Neural cell (in vitro differentiated cells): Measurements from ENCODE around the gene PXDN. TPM values are rescaled to one million over a fixed set of nuclear protein-coding genes. Genes with fewer than 3 reads are reported as not detected.

Source experiments
- H2AFZ ChIP-seq: fragments of 200-600, 300-800 bp; sonication (generic), shearing (Covaris generic); 2 replicates; pipeline ENCODE4 v1.6.0; 2014; ENCODE audit warnings: low read depth, mild to moderate bottlenecking, antibody characterized with exemption, low read length, moderate library complexity
- H3F3A ChIP-seq: fragments of 200-600 bp; shearing (Covaris generic); 2 replicates; pipeline ENCODE4 v1.6.1; 2016; ENCODE audit warnings: mild to moderate bottlenecking, moderate library complexity, mixed read lengths, antibody characterized with exemption, low read length; ENCODE audit not compliant: insufficient read depth, poor library complexity, severe bottlenecking
- H3K27ac ChIP-seq: fragments of 200-600, 300-800 bp; sonication (generic), shearing (Covaris generic); 2 replicates; pipeline ENCODE4 v1.5.1; 2014; ENCODE audit warnings: mild to moderate bottlenecking, low read length, moderate library complexity
- H3K27me3 ChIP-seq: fragments of 300-800, 200-600 bp; sonication (generic), shearing (Covaris generic); 2 replicates; pipeline ENCODE4 v1.6.0; 2014; ENCODE audit warnings: mild to moderate bottlenecking, low read depth, low read length, moderate library complexity; ENCODE audit not compliant: insufficient read depth
- H3K36me3 ChIP-seq: fragments of 300-800, 200-600 bp; sonication (generic), shearing (Covaris generic); 2 replicates; pipeline ENCODE4 v1.5.1; 2014; ENCODE audit warnings: mild to moderate bottlenecking, antibody characterized with exemption, low read length, moderate library complexity; ENCODE audit not compliant: insufficient read depth
- H3K4me2 ChIP-seq: fragments of 300-800, 200-600 bp; sonication (generic), shearing (Covaris generic); 2 replicates; pipeline ENCODE4 v1.6.0; 2014; ENCODE audit warnings: mild to moderate bottlenecking, low read length
- H3K4me3 ChIP-seq: fragments of 300-800, 200-600 bp; sonication (generic), shearing (Covaris generic); 2 replicates; pipeline ENCODE4 v1.5.1; 2014; ENCODE audit warnings: mild to moderate bottlenecking, low read length, moderate library complexity
- H3K79me2 ChIP-seq: fragments of 200-600 bp; shearing (Covaris generic); replicated peaks from 2 replicates; pipeline ENCODE4 v1.6.0; 2014; ENCODE audit warnings: mild to moderate bottlenecking, low read length, moderate library complexity; ENCODE audit not compliant: insufficient read depth
- H3K9ac ChIP-seq: fragments of 300-800, 200-600 bp; sonication (generic), shearing (Covaris generic); 2 replicates; pipeline ENCODE4 v1.6.1; 2016; ENCODE audit warnings: mild to moderate bottlenecking, low read length, mixed read lengths
- H3K9me2 ChIP-seq: fragments of 200-600 bp; shearing (Covaris generic); 2 replicates; pipeline ENCODE4 v1.6.1; 2016; ENCODE audit warnings: mild to moderate bottlenecking, low read length, mixed read lengths; ENCODE audit not compliant: insufficient read depth
- H3K9me3 ChIP-seq: fragments of 200-600, 300-800 bp; sonication (generic), shearing (Covaris generic); 2 replicates; pipeline ENCODE4 v1.6.1; 2016; ENCODE audit warnings: mild to moderate bottlenecking, mixed run types, low read length, moderate library complexity, mixed read lengths
- H4K20me1 ChIP-seq: fragments of 200-600 bp; shearing (Covaris generic); 2 replicates; pipeline ENCODE4 v1.6.1; 2016; ENCODE audit warnings: mild to moderate bottlenecking, mixed run types; ENCODE audit not compliant: insufficient read depth
- EP300 ChIP-seq: fragments of 450-650 bp; conservative IDR thresholded peaks from 2 replicates; pipeline ENCODE4 v1.6.1; 2014; ENCODE audit warnings: antibody characterized with exemption, mild to moderate bottlenecking, moderate library complexity; ENCODE audit not compliant: poor library complexity, severe bottlenecking
- EZH2 ChIP-seq: fragments of 200-600, 300-800 bp; shearing (Covaris generic), sonication (generic); IDR thresholded peaks from 2 replicates; pipeline ENCODE4 v1.6.1; 2014; ENCODE audit warnings: antibody characterized with exemption, low read length, borderline replicate concordance, mild to moderate bottlenecking; ENCODE audit not compliant: insufficient read depth, poor library complexity, severe bottlenecking
- MXI1 ChIP-seq: fragments of 450-650 bp; conservative IDR thresholded peaks from 2 replicates; pipeline ENCODE4 v1.6.1; 2014; ENCODE audit warnings: antibody characterized with exemption, mild to moderate bottlenecking; ENCODE audit not compliant: poor library complexity, severe bottlenecking
- POLR2AphosphoS5 ChIP-seq: IDR thresholded peaks from 2 replicates; pipeline ENCODE4 v1.6.1; 2012
- RAD21 ChIP-seq: fragments of 450-650 bp; conservative IDR thresholded peaks from 2 replicates; pipeline ENCODE4 v1.6.1; 2014; ENCODE audit warnings: antibody characterized with exemption, mild to moderate bottlenecking, moderate library complexity
- SMC3 ChIP-seq: fragments of 450-650 bp; conservative IDR thresholded peaks from 2 replicates; pipeline ENCODE4 v1.6.1; 2014; ENCODE audit warnings: antibody characterized with exemption, mild to moderate bottlenecking, moderate library complexity; ENCODE audit not compliant: poor library complexity
- TAF1 ChIP-seq: IDR thresholded peaks from 2 replicates; pipeline ENCODE4 v1.6.1; 2012; ENCODE audit warnings: low read depth
- polyA plus RNA-seq: library from polyadenylated mRNA; depleted of rRNA; stranded (reverse); fragments of >200 nt; gene quantifications from 2 replicates; pipeline ENCODE4 v1.2.3, GENCODE V29; 2014
- TF ChIP-seq, protein P1 (sequence below): fragments of 450-650 bp; IDR thresholded peaks from 2 replicates; pipeline ENCODE4 v1.5.1; 2014; ENCODE audit warnings: antibody characterized with exemption, mild to moderate bottlenecking, moderate library complexity; ENCODE audit not compliant: poor library complexity, severe bottlenecking
- TF ChIP-seq, protein P2 (sequence below): IDR thresholded peaks from 2 replicates; pipeline ENCODE4 v1.6.1; 2012; ENCODE audit warnings: borderline replicate concordance

The PXDN gene
- polyA plus RNA-seq, 1 donor from 2014 or later: 181 TPM

DNA sequence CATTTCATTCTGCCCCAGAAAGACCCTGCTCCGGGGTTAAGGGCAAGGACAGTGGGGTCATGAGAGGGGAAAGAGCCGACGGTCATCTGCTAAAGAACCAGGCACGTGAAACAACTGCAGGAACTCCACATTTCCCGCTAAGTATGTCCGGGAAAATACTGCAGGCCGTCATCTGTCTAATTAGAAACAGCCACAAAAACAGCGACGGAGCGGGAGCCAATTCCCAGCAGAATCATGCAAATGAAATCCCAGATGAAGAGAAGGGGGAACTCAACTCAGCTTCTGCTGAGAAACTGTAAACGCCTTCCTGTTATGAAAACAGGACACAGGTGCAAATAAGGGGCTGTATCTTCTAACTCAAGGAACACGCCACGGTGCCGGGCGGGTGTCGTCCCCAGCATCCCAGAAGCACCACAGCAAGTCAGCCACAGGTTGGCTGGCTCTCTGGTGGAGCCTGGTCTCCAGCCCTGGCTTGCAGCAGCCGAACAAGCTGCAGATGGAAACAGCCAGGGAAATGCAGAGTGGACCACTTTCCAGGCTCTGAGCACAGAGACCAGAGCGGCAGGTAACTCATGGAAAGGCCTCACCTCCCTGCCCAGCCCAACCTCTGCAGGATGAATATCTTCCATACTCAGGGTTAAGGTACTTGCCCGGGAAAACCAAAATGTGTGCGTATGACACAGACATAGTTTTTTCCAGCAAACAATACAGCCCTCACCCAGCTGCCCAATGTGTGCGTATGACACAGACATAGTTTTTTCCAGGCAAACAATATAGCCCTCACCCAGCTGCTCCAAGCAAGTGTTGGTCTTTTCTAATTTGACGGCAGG, 28.9 kb downstream of the PXDN start:
- no peaks in the 10 kb centered on the region for H3K9me2 ChIP-seq
- H3K27me3 ChIP-seq: no peaks in the 10 kb centered on the region
- H2AFZ ChIP-seq: no peak overlapping the region
- H3K36me3 ChIP-seq: no peaks in the 10 kb centered on the region
- H3K9ac ChIP-seq: no peak overlapping the region
- H3K4me2 ChIP-seq: no peak overlapping the region
- H3F3A ChIP-seq: no peaks in the 10 kb centered on the region
- H4K20me1 ChIP-seq: peaks cover 3% of the 10 kb centered on the region
- no peaks in the 10 kb centered on the region for H3K9me3 ChIP-seq
- no peak overlapping the region for H3K4me3 ChIP-seq
- no peak overlapping the region for H3K27ac ChIP-seq
- TF ChIP-seq POLR2AphosphoS5 (no peak), EP300 (no peak)
- TF ChIP-seq, protein P1, sequence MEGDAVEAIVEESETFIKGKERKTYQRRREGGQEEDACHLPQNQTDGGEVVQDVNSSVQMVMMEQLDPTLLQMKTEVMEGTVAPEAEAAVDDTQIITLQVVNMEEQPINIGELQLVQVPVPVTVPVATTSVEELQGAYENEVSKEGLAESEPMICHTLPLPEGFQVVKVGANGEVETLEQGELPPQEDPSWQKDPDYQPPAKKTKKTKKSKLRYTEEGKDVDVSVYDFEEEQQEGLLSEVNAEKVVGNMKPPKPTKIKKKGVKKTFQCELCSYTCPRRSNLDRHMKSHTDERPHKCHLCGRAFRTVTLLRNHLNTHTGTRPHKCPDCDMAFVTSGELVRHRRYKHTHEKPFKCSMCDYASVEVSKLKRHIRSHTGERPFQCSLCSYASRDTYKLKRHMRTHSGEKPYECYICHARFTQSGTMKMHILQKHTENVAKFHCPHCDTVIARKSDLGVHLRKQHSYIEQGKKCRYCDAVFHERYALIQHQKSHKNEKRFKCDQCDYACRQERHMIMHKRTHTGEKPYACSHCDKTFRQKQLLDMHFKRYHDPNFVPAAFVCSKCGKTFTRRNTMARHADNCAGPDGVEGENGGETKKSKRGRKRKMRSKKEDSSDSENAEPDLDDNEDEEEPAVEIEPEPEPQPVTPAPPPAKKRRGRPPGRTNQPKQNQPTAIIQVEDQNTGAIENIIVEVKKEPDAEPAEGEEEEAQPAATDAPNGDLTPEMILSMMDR: no peak
- peaks cover 44% of the 10 kb centered on the region for H3K79me2 ChIP-seq

DNA sequence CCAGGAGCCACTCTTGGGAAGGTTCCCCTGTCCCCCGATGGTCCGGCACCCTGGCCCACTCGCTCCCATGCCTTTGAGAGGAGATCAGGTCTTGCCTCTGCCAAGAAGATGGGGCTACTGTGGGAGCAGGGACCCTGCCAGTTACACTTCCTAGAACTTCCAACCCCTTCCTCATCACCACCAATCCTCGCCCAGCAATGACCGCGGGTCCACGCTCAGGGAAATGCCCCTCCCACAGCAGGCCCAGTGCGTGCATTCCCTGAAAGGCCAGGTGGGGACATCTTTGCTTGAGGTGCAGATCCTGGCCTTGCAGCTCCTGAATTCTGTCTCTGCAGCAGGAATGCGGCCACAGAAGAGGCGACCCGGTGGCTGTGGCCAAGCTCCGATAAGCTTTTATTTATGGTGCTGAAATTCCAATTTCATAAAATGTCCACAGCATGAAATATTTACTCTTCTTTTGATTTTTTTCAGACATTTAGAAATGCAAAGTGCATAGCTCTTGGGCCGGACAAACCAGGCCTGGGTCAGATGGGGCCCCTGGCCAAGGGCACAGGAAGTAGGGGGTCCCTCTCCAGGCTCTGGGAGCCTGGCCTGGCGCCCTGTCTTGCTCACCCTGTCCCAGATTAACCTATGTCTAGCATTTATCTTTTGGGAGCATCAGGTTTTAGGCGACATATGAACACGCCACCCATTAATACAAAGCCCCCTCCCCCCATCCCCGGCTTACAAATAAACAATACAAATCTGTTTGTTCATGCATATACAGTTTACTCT, 29.8 kb downstream of the PXDN start:
- Histone ChIP-seq H3K9ac (no peak overlapping the region), H3K27ac (no peak overlapping the region), H4K20me1 (peaks cover 3% of the 10 kb centered on the region), H3K9me2 (no peaks in the 10 kb centered on the region), H3K27me3 (no peaks in the 10 kb centered on the region), H3K36me3 (no peaks in the 10 kb centered on the region), H3K79me2 (peaks cover 44% of the 10 kb centered on the region), H2AFZ (no peak overlapping the region), H3K4me3 (no peak overlapping the region), H3K9me3 (no peaks in the 10 kb centered on the region), H3K4me2 (no peak overlapping the region), H3F3A (no peaks in the 10 kb centered on the region)
- TF ChIP-seq EP300: no peak
- TF ChIP-seq, protein P1: no peak
- no peak for TF ChIP-seq EZH2
- TF ChIP-seq RAD21: no peak
- TF ChIP-seq, protein P2, sequence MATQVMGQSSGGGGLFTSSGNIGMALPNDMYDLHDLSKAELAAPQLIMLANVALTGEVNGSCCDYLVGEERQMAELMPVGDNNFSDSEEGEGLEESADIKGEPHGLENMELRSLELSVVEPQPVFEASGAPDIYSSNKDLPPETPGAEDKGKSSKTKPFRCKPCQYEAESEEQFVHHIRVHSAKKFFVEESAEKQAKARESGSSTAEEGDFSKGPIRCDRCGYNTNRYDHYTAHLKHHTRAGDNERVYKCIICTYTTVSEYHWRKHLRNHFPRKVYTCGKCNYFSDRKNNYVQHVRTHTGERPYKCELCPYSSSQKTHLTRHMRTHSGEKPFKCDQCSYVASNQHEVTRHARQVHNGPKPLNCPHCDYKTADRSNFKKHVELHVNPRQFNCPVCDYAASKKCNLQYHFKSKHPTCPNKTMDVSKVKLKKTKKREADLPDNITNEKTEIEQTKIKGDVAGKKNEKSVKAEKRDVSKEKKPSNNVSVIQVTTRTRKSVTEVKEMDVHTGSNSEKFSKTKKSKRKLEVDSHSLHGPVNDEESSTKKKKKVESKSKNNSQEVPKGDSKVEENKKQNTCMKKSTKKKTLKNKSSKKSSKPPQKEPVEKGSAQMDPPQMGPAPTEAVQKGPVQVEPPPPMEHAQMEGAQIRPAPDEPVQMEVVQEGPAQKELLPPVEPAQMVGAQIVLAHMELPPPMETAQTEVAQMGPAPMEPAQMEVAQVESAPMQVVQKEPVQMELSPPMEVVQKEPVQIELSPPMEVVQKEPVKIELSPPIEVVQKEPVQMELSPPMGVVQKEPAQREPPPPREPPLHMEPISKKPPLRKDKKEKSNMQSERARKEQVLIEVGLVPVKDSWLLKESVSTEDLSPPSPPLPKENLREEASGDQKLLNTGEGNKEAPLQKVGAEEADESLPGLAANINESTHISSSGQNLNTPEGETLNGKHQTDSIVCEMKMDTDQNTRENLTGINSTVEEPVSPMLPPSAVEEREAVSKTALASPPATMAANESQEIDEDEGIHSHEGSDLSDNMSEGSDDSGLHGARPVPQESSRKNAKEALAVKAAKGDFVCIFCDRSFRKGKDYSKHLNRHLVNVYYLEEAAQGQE: no peak
- no peak for TF ChIP-seq SMC3
- TF ChIP-seq TAF1: no peak
- no peak for TF ChIP-seq POLR2AphosphoS5
- no peak for TF ChIP-seq MXI1
